Uterus (tissue), 2 donors: ENCODE results near the gene STH.

ENCODE experiments used
- CTCF ChIP-seq, 4 experiments: fragments of 200-600 bp in 2 of 4; fragments of 450-650 bp in 2 of 4; sonication (generic) in 2 of 4; IDR thresholded peaks; one replicate each; pipeline ENCODE4 v1.5.1; 2016 to 2019; ENCODE audit warnings: antibody characterized with exemption in 4 of 4, mild to moderate bottlenecking in 2 of 4, moderate library complexity in 1 of 4
- POLR2A ChIP-seq, 2 donors: fragments of 450-650 bp; IDR thresholded peaks; one replicate each; pipeline ENCODE4 v1.6.1; 2016; ENCODE audit warnings: antibody characterized with exemption in 2 of 2, mild to moderate bottlenecking in 1 of 2, moderate library complexity in 1 of 2

DNA sequence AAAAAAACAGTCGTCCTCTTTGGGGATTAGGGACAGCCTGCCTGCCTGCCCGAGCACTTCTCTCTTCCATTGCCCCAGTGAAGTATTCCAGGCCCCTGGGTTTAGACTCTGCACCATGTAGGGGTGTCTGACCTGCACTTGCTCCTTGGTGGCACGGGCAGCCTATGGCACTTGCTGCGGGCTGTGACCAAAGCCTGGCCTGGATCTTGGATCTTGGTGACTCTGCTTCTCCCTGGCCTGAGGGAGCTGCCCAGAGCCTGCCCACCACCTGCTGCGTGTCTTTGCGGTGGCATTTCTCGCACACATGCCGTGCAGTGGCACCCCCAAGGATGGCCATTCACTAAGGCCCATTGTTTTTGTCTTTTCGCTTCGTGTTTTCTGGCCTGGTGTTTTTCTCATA, 6.1 kb upstream of the STH start:
- TF ChIP-seq CTCF (IDR thresholded peaks at IDR 0.05) (no peak), POLR2A (IDR thresholded peaks at IDR 0.05) (no peak)
